Measurements from ENCODE around the gene SLC44A5.
"Not testable (repeated sequence)": the region's sequence is repeated elsewhere in the genome, so short reads cannot be mapped to it uniquely, and the experiment has no call there.

Gene SLC44A5

GRCh38 chr1:75373542-75374159 is 237.3 kb downstream of the SLC44A5 start:
- DNase-seq (ENCODE audit: low read depth in 3 of 3) = no peak

- DNase-seq (ENCODE audit: low read depth in 3 of 3) = no peak
These were observed 244.3 kb downstream of the SLC44A5 start for GRCh38 chr1:75366595-75366994.

GRCh38 chr1:75361260-75361659 is 249.7 kb downstream of the SLC44A5 start:
- no peak for DNase-seq (ENCODE audit: low read depth in 3 of 3)

GRCh38 chr1:75354267-75354666 is 256.6 kb downstream of the SLC44A5 start:
- DNase-seq (ENCODE audit: low read depth in 3 of 3) = not testable (repeated sequence)

- DNase-seq (ENCODE audit: low read depth in 3 of 3) = no peak
These were observed 257.9 kb downstream of the SLC44A5 start for GRCh38 chr1:75353051-75353450.

GRCh38 chr1:75345538-75346292 is 265.2 kb downstream of the SLC44A5 start:
- DNase-seq (ENCODE audit: low read depth in 3 of 3) = no peak

- DNase-seq (ENCODE audit: low read depth in 3 of 3) = no peak
These were observed 268.1 kb downstream of the SLC44A5 start for GRCh38 chr1:75342786-75343185.

- no peak for DNase-seq (ENCODE audit: low read depth in 3 of 3)
These were observed 269.4 kb downstream of the SLC44A5 start for GRCh38 chr1:75341537-75341936.

- DNase-seq (ENCODE audit: low read depth in 3 of 3) = no peak
These were observed 272.1 kb downstream of the SLC44A5 start for GRCh38 chr1:75338616-75339483.

- no peak for DNase-seq (ENCODE audit: low read depth in 3 of 3)
These were observed 276.0 kb downstream of the SLC44A5 start for GRCh38 chr1:75334876-75335389.

GRCh38 chr1:75330624-75331023 is 280.3 kb downstream of the SLC44A5 start:
- DNase-seq (ENCODE audit: low read depth in 3 of 3) = no peak

- no peak for DNase-seq (ENCODE audit: low read depth in 3 of 3)
These were observed 282.2 kb downstream of the SLC44A5 start for GRCh38 chr1:75328691-75329090.

GRCh38 chr1:75327395-75327794 is 283.5 kb downstream of the SLC44A5 start:
- no peak for DNase-seq (ENCODE audit: low read depth in 3 of 3)

GRCh38 chr1:75317976-75318375 is 292.9 kb downstream of the SLC44A5 start:
- no peak for DNase-seq (ENCODE audit: low read depth in 3 of 3)

- no peak for DNase-seq (ENCODE audit: low read depth in 3 of 3)
These were observed 294.7 kb downstream of the SLC44A5 start for GRCh38 chr1:75316230-75316629.

- DNase-seq (ENCODE audit: low read depth in 3 of 3) = no peak
These were observed 298.3 kb downstream of the SLC44A5 start for GRCh38 chr1:75312620-75313019.

- DNase-seq (ENCODE audit: low read depth in 3 of 3) = no peak
These were observed 300.8 kb downstream of the SLC44A5 start for GRCh38 chr1:75310067-75310466.

- DNase-seq (ENCODE audit: low read depth in 3 of 3) = no peak
These were observed 302.5 kb downstream of the SLC44A5 start for GRCh38 chr1:75308365-75308764.

GRCh38 chr1:75305061-75305460 is 305.9 kb downstream of the SLC44A5 start:
- DNase-seq (ENCODE audit: low read depth in 3 of 3) = no peak

GRCh38 chr1:75293270-75293669 is 317.6 kb downstream of the SLC44A5 start:
- DNase-seq (ENCODE audit: low read depth in 3 of 3) = no peak

- no peak for DNase-seq (ENCODE audit: low read depth in 3 of 3)
These were observed 318.9 kb downstream of the SLC44A5 start for GRCh38 chr1:75292013-75292412.

- no peak for DNase-seq (ENCODE audit: low read depth in 3 of 3)
These were observed 334.5 kb downstream of the SLC44A5 start for GRCh38 chr1:75276385-75276784.

Data from stimulated activated CD4-positive, alpha-beta T cell treated with anti-CD3 and anti-CD28 coated beads, TNF-alpha, amount 100 ng/mL, for 4 hours (primary cell).